Stimulated activated CD8-positive, alpha-beta memory T cell treated with anti-CD3 and anti-CD28 coated beads, Interleukin-2, amount 100 ng/mL, for 1 hour (primary cell): ENCODE data around the gene B3GALT4.
A peak's percentile ranks its signal among the peaks of the same experiment; 100 is the strongest.
"Not testable (repeated sequence)": the region's sequence is repeated elsewhere in the genome, so short reads cannot be mapped to it uniquely, and the experiment has no call there.

Experiments
- DNase-seq, 2 donors: peaks; one replicate each; pipeline ENCODE4 v3.0.0-alpha.2; 2020; ENCODE audit warnings: low read depth in 2 of 2

Gene B3GALT4

DNA sequence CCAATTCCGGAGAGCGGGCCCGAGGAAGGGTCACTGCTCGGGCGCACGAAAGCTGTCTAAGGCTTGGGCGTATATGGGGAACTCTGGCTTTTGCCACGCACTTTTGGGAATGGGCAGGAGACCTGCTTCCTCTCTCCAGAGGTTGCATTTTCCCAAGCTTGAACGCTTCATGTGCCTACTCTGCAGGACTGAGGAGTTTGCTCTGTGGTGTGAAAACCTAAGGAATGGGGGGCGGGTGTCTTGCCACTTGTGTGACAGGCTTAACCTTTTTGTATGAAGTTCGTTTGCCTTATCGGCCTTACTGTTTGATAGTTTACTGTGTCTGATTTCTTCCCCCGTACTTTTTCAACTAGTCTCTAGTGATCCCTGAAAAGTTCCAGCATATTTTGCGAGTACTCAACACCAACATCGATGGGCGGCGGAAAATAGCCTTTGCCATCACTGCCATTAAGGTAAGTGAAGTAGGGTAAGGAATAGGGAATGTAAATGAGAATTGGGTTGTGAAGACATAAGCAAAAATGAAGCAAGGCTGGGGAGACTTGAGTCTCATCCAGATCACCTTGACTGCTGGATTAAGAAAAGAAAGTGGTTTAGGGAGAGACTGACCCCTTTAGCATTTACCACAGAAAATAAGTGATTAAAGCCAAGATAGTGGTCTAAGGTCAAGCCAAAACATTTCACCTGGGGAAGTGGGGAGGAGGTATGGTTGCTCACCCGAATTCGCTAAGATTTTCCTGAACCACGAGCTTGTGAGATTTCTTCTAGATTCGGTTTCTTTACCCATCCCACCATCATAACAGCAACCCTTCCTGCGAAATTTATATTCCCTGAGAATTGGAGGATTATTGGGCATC is 4.4 kb upstream of the B3GALT4 start:
- no peak for DNase-seq

- DNase-seq, result no peak
These were observed 3.6 kb upstream of the B3GALT4 start for GRCh38 chr6:33273129-33273923.

DNA sequence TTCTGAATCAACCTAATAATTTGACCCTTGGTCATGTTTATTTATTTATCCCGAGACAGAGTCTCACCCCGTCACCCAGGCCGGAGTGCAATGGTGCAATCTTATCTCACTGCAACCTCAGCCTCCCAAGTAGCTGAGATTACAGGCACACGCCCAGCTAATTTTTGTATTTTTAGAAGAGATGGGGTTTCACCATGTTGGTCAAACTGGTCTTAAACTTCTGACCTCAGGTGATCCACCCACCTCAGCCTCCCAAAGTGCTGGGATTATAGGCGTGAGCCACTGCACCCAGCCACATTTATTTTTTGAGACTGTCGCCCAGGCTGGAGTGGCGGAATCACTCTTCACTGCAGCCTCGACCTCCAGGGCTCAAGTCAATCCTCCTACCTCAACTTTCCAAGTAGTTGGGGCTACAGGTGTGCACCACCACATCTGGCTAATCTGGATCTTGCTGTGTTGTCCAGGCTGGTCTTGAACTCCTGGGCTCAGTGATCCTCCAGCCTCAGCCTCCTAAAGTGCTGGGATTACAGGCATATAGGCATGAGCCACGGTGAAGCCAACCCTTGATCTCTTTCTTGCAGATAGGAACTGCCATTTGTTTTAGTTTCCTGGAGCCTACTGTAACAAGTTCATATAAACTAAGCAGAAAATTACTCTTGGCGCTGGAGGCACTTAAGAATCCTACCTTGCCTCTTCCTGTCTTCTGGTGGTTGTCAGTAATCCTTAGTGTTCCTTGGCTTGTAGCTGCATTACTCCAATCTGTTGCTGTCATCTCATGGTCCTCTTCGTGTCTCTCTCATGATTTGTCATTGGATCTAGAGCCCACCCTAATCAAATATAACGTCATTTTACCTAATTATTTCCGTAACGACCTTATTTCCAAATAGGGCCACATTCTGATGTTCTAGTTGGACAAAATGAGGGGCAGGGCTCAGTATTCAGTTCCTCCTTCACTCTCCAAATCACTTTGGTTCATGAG is 2.7 kb upstream of the B3GALT4 start:
- no peak for DNase-seq

DNA sequence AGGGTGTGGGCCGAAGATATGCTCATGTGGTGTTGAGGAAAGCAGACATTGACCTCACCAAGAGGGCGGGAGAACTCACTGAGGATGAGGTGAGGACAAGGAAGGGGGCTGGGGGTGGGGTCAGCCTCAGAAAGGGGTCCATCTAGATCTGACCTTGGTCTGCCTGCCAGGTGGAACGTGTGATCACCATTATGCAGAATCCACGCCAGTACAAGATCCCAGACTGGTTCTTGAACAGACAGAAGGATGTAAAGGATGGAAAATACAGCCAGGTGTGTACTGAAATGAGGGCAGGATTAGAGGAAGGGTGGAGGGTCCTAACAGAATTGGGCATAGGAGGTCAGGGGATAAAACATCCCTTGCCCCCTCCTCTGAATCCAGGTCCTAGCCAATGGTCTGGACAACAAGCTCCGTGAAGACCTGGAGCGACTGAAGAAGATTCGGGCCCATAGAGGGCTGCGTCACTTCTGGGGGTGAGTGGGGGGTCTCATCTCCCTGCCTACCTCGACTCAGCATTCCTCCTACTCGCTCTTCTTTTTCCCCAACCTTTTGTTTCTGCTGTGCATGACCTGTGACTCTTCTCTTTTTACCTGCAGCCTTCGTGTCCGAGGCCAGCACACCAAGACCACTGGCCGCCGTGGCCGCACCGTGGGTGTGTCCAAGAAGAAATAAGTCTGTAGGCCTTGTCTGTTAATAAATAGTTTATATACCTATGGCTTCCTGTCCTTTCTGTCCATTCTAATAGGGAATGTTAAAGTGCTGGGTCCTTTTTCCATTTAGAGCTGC is 935 bp upstream of the B3GALT4 start:
- DNase-seq, result not testable (repeated sequence)

GRCh38 chr6:33276581-33276863 is 401 bp upstream of the B3GALT4 start:
- no peak for DNase-seq

DNA sequence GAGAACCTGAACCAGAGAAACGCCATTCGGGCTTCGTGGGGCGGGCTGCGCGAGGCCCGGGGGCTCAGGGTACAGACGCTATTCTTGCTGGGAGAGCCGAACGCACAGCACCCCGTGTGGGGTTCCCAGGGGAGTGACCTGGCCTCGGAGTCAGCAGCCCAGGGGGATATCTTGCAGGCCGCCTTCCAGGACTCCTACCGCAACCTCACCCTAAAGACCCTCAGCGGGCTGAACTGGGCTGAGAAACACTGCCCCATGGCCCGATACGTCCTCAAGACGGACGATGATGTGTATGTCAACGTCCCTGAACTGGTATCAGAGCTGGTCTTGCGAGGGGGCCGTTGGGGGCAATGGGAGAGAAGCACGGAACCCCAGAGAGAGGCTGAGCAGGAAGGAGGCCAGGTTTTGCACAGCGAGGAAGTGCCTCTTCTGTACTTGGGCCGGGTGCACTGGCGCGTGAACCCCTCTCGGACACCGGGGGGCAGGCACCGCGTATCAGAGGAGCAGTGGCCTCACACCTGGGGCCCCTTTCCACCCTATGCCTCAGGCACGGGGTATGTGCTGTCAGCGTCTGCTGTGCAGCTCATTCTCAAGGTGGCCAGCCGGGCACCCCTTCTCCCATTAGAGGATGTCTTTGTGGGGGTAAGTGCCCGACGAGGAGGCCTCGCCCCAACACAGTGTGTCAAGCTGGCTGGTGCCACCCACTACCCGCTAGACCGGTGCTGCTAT is 904 bp downstream of the B3GALT4 start:
- no peak for DNase-seq

DNA sequence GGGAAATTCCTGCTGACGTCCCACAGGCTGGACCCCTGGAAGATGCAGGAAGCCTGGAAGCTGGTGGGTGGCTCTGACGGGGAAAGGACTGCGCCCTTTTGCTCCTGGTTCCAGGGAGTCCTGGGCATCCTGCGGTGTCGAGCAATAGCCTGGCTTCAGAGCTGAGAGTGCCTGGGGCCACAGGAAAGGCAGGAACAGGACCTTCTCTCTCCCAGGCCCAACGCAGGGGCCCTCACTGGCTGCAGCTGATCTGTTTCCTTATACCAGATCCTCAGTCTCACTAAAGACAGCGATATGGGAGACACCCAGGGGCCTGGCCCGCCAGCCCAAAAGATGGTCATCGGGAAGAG is 1.4 kb downstream of the B3GALT4 start:
- DNase-seq, result no peak

DNA sequence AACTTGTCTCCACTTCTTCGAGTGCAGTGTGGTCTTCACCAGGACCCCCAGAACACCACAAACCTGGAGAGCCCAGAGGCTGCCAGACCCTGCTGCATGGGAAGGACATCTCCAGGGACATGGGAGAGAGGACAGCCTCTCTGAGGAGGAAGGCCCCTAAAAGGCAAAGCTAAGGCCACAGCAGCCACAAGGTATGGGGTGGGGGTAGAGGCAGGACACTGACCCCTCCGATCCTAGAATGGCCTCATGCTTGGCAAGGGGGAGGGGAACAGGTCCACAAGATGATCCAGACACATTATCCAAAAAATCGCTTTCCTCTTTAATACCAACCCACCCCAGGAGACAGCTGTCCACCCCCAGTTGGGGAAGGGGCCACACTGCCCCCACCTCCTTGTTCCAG is 1.9 kb downstream of the B3GALT4 start:
- DNase-seq, result no peak

GRCh38 chr6:33279257-33279695 is 2.4 kb downstream of the B3GALT4 start:
- DNase-seq, result no peak

DNA sequence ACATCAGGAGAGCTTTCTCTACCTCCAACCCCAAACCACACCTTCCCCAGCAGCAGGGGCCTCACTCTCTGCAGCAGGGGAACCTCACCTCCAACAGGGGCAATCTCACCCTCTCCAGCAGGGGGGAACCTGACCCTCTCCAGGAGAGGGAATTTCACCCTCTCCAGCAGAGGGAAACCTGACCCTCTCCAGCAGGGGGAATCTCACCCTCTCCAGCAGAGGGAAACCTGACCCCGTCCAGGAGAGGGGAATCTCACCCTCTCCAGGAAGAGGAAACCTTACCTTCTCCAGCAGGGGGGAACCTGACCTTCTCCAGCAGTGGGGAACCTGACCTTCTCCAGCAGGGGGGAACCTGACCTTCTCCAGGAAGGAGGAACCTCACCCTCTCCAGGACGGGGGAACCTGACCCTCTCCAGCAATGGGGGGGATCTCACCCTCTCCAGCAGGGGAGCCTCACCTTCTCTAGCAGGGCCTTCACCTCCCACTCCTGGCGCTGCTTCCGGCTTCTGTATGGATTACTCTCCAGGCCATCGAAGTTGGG is 3.1 kb downstream of the B3GALT4 start:
- DNase-seq, result no peak

DNA sequence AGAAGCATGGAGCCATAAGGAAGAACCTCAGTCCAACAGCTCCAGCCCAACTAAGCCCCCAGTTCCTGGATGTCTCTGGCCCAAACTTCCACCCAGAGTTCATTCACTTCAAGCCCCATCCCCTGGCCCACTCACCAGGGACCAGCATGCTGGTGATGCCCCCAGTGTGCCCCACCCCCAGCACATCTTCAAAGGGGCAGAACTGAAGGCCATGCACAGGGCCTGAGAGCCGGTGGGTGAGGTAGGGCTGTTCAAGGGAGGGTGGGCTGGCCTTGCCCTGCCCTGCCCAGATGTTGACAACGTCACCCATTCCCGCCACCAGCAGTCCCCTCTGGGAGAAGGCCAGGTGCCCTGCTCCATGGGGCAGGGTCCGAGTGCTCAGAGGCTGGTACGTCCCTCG is 3.6 kb downstream of the B3GALT4 start:
- DNase-seq, result no peak

- DNase-seq, result not testable (repeated sequence)
These were observed 8.3 kb downstream of the B3GALT4 start for GRCh38 chr6:33285214-33285613.

- DNase-seq, result no peak
These were observed 10.3 kb downstream of the B3GALT4 start for GRCh38 chr6:33286946-33287914.

DNA sequence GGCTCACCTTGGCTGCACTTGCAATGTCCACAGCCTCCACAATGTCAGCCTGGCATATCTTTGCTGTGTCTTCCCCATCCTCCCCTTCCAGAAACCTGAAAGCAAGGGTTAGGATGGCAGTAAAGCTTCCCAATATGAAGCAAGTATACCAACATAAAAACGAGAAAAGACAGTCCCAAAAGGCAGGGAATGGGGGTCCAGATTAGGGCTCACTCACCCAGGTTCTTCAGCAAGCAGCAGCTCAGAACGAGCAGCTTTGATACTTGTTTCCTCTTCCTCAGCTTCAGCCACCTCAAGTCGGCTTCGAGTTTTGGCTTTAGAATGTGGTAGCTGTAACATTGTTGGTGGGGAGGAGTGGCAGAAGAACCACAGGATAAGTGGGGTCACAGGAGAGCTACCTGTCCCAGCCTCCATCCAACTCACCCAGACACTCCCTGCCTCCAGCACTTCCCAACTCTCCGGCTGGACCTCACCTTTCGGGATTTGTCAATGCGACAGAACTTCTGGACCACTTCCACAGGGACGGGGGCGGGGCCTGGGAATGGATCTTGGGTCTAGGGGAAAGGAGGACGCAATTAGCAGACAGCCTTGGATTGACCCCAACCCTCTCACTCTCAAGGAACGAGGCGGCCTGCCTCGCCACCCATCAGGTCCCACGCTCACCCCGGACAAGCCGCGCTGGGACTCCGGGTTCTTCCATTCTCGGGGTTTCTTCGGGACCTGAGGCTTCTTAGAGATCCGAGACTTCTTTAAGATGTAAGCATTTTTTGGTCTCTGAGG is 11.4 kb downstream of the B3GALT4 start:
- no peak for DNase-seq

DNA sequence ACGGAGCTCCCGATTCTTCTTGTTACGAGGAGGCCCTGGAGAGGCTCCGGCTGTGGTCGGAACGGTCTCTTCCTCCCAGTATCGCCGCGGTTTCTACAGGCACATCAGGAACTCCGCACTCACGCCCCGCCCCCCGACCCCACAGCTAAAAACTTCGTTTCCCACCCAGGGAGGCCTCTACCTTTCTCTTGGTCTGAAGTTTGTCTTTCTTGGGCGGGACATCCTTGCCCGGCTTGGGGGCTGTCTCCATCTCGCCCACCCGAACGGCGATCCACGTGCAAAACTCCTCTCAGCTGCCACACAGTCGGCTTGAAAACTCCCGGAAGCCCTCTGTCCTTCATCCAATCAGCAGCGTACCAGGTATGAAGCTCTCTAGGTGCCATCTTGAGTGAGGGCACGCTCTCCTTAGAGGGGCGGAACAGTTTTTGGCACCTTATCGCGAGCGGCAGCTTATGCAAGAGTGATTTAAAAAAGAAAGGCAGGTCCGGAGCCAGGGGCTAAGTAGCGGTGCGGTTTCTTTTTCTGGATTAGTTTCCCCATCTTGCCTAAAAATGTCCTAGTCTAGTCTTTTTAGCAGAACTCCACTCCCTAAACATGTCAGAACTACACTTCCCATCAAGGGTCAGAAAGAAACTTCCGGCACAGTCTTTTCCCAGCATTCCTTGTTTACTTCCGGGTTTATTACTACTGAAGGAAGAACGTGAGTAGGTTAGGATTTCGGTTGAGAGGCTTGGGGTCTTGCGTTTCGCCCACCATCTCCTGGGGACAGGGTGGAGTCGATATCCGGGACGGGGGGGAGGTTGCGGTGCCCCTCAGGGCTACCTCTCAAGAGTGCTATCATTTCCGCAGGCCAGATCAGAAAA is 12.2 kb downstream of the B3GALT4 start, which contains the start of the genes PFDN6 and WDR46:
TSS of gene PFDN6 (plus strand) at position 681 of the 863 bp plus-strand sequence. CDS start 256 bp downstream, outside the sequence.
TSS of gene WDR46 (minus strand) at position 319 of the 863 bp plus-strand sequence. CDS start at position 250, 69 bp downstream.
- peak in 1 of 2 donors; percentile 65 for DNase-seq

DNA sequence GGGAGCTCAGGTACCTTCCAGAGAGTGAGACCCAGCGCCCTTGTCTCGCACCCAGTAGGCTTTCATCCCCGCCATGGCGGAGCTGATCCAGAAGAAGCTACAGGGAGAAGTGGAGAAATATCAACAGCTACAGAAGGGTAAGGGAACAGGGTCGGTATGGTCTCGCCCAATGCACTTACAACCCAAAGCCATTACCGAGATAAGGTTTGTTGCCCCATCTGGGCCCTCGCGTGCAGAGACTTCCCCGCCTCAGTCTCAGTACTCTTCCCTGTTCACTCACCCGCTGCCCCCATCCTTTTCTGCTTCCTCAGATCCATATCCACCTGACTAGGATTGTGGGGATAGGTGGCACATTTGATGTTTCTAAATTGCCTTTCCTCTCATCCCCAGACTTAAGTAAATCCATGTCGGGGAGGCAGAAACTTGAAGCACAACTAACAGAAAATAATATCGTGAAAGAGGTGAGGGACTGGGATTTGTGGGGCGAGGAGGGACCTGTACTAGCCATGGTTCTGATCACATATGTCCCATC is 12.9 kb downstream of the B3GALT4 start:
- DNase-seq, result no peak

GRCh38 chr6:33290459-33290858 is 13.5 kb downstream of the B3GALT4 start:
- DNase-seq, result no peak
